Measurements from ENCODE around the gene BATF.

BATF gene

GRCh38 chr14:75562089-75562488 lies 39.8 kb downstream of the BATF start:
- no peaks in the 10 kb centered on the region for H3K27me3 ChIP-seq (ENCODE audit: insufficient read depth, low read length, poor library complexity, severe bottlenecking)
- no peak overlapping the region for H2AFZ ChIP-seq (ENCODE audit: low read length)
- peaks cover 21% of the 10 kb centered on the region for H3K4me1 ChIP-seq (ENCODE audit: insufficient read depth, low read length, poor library complexity, severe bottlenecking)
- no peak overlapping the region for H3K4me2 ChIP-seq (ENCODE audit: low read depth, low read length, poor library complexity, severe bottlenecking)
- H3K79me2 ChIP-seq (ENCODE audit: insufficient read depth, low read length), result no peaks in the 10 kb centered on the region
- H3F3A ChIP-seq (ENCODE audit: low read depth), result no peaks in the 10 kb centered on the region
- no peaks in the 10 kb centered on the region for H3K9me3 ChIP-seq (ENCODE audit: insufficient read depth, low read depth, low read length)
- H3K4me3 ChIP-seq (ENCODE audit: low read length, poor library complexity, severe bottlenecking), result no peak overlapping the region
- no peaks in the 10 kb centered on the region for H3K36me3 ChIP-seq (ENCODE audit: insufficient read depth, low read length)
- no peaks in the 10 kb centered on the region for H3K9me2 ChIP-seq (replicated peaks; ENCODE audit: low read depth, low read length)
- TF ChIP-seq EZH2phosphoT487 (IDR thresholded peaks at IDR 0.05; ENCODE audit: borderline replicate concordance) (no peak), CTCF (conservative IDR thresholded peaks at IDR 0.05; ENCODE audit: low read length) (no peak)
- no peak overlapping the region for H3K9ac ChIP-seq (ENCODE audit: low read depth, low read length, poor library complexity, severe bottlenecking)
- no peaks in the 10 kb centered on the region for H4K20me1 ChIP-seq (ENCODE audit: insufficient read depth, low read length, poor library complexity, severe bottlenecking)

GRCh38 chr14:75562489-75562888 lies 40.2 kb downstream of the BATF start:
- Histone ChIP-seq H4K20me1 (ENCODE audit: insufficient read depth, low read length, poor library complexity, severe bottlenecking) (no peaks in the 10 kb centered on the region), H3K4me1 (ENCODE audit: insufficient read depth, low read length, poor library complexity, severe bottlenecking) (peaks cover 21% of the 10 kb centered on the region), H2AFZ (ENCODE audit: low read length) (no peak overlapping the region), H3K27me3 (ENCODE audit: insufficient read depth, low read length, poor library complexity, severe bottlenecking) (no peaks in the 10 kb centered on the region), H3K4me2 (ENCODE audit: low read depth, low read length, poor library complexity, severe bottlenecking) (no peak overlapping the region), H3K36me3 (ENCODE audit: insufficient read depth, low read length) (no peaks in the 10 kb centered on the region), H3F3A (ENCODE audit: low read depth) (no peaks in the 10 kb centered on the region), H3K79me2 (ENCODE audit: insufficient read depth, low read length) (no peaks in the 10 kb centered on the region), H3K9ac (ENCODE audit: low read depth, low read length, poor library complexity, severe bottlenecking) (no peak overlapping the region), H3K4me3 (ENCODE audit: low read length, poor library complexity, severe bottlenecking) (no peak overlapping the region), H3K9me3 (ENCODE audit: insufficient read depth, low read depth, low read length) (no peaks in the 10 kb centered on the region), H3K9me2 (replicated peaks; ENCODE audit: low read depth, low read length) (no peaks in the 10 kb centered on the region)
- TF ChIP-seq CTCF (conservative IDR thresholded peaks at IDR 0.05; ENCODE audit: low read length) (no peak), EZH2phosphoT487 (IDR thresholded peaks at IDR 0.05; ENCODE audit: borderline replicate concordance) (no peak)

DNA sequence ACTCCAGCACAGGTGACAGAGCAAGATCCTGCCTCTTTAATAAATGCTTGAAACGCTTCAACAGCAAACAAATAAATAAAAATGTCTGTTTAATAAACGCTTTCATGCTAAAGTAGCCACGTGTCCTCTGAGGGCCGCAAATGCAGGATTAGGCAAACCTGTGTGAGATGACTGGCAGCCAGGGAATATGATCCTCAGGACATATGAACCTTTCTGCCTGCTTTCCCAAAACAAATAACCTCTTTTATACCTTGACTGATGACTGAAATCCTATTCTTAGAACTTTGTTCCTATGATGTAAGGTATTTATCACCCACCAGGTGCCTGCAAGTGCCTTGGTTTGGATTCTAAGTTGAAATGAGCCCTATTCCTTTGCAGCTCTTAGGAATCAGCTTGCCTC lies 41.7 kb downstream of the BATF start:
- TF ChIP-seq EZH2phosphoT487 (IDR thresholded peaks at IDR 0.05; ENCODE audit: borderline replicate concordance), result no peak
- TF ChIP-seq CTCF (conservative IDR thresholded peaks at IDR 0.05; ENCODE audit: low read length), result no peak
- Histone ChIP-seq H3K9me2 (replicated peaks; ENCODE audit: low read depth, low read length) (no peaks in the 10 kb centered on the region), H3K9ac (ENCODE audit: low read depth, low read length, poor library complexity, severe bottlenecking) (no peak overlapping the region), H3K36me3 (ENCODE audit: insufficient read depth, low read length) (no peaks in the 10 kb centered on the region), H2AFZ (ENCODE audit: low read length) (no peak overlapping the region), H3K4me1 (ENCODE audit: insufficient read depth, low read length, poor library complexity, severe bottlenecking) (peaks cover 21% of the 10 kb centered on the region), H3K79me2 (ENCODE audit: insufficient read depth, low read length) (no peaks in the 10 kb centered on the region), H4K20me1 (ENCODE audit: insufficient read depth, low read length, poor library complexity, severe bottlenecking) (no peaks in the 10 kb centered on the region), H3K4me2 (ENCODE audit: low read depth, low read length, poor library complexity, severe bottlenecking) (no peak overlapping the region), H3K9me3 (ENCODE audit: insufficient read depth, low read depth, low read length) (no peaks in the 10 kb centered on the region), H3K4me3 (ENCODE audit: low read length, poor library complexity, severe bottlenecking) (no peak overlapping the region), H3F3A (ENCODE audit: low read depth) (no peaks in the 10 kb centered on the region), H3K27me3 (ENCODE audit: insufficient read depth, low read length, poor library complexity, severe bottlenecking) (no peaks in the 10 kb centered on the region)
